ENCODE results near the gene GPAT2.
"Not testable (repeated sequence)": the region's sequence is repeated elsewhere in the genome, so short reads cannot be mapped to it uniquely, and the experiment has no call there.

Gene GPAT2

DNA sequence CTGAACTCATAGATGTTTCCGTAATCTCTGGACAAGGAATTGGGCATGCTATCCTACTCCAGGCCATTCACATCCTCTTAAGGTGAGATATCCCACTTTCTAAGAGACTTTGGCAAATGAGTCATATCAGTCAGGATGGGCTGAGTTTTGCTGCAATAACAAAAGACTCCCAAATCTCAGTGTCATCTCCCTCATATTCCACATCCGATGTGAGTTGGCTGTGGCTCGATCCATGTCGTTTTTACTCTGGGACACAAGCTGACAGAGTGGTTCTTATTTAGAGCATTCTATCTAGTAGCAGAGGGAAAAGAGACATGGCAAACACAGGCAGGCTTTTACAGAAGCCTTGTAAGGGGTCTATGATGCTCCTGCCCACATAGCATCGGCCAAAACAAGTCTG is 28.5 kb downstream of the GPAT2 start:
- H3K4me3 ChIP-seq (ENCODE audit: low read length, poor library complexity, severe bottlenecking); H3K9me2 ChIP-seq (replicated peaks; ENCODE audit: low read depth, low read length); H3K9ac ChIP-seq (ENCODE audit: low read depth, low read length, poor library complexity, severe bottlenecking); H3K4me1 ChIP-seq (ENCODE audit: insufficient read depth, low read length, poor library complexity, severe bottlenecking); H3K79me2 ChIP-seq (ENCODE audit: insufficient read depth, low read length); H3K9me3 ChIP-seq (ENCODE audit: insufficient read depth, low read depth, low read length); H3K27me3 ChIP-seq (ENCODE audit: insufficient read depth, low read length, poor library complexity, severe bottlenecking); H4K20me1 ChIP-seq (ENCODE audit: insufficient read depth, low read length, poor library complexity, severe bottlenecking); H3K4me2 ChIP-seq (ENCODE audit: low read depth, low read length, poor library complexity, severe bottlenecking); H2AFZ ChIP-seq (ENCODE audit: low read length); H3K36me3 ChIP-seq (ENCODE audit: insufficient read depth, low read length); H3F3A ChIP-seq (ENCODE audit: low read depth): not testable (repeated sequence)

- H3K9me3 ChIP-seq (ENCODE audit: insufficient read depth, low read depth, low read length); H3K9me2 ChIP-seq (replicated peaks; ENCODE audit: low read depth, low read length); H3K36me3 ChIP-seq (ENCODE audit: insufficient read depth, low read length); H3K4me1 ChIP-seq (ENCODE audit: insufficient read depth, low read length, poor library complexity, severe bottlenecking); H3K27me3 ChIP-seq (ENCODE audit: insufficient read depth, low read length, poor library complexity, severe bottlenecking); H3F3A ChIP-seq (ENCODE audit: low read depth); H4K20me1 ChIP-seq (ENCODE audit: insufficient read depth, low read length, poor library complexity, severe bottlenecking): not testable (repeated sequence)
- Histone ChIP-seq H3K9ac (ENCODE audit: low read depth, low read length, poor library complexity, severe bottlenecking) (peak overlapping the region; percentile 80), H3K4me2 (ENCODE audit: low read depth, low read length, poor library complexity, severe bottlenecking) (peak overlapping the region; percentile 71), H2AFZ (ENCODE audit: low read length) (peak overlapping the region; percentile 98), H3K79me2 (ENCODE audit: insufficient read depth, low read length) (peaks cover 11% of the 10 kb centered on the region), H3K4me3 (ENCODE audit: low read length, poor library complexity, severe bottlenecking) (peak overlapping the region; percentile 94)
- TF ChIP-seq CTCF (conservative IDR thresholded peaks at IDR 0.05; ENCODE audit: low read length): peak; percentile 78
Observed at GRCh38 chr2:95992520-95993272, 42.0 kb downstream of the GPAT2 start.

GRCh38 chr2:95992102-95992501 is 42.6 kb downstream of the GPAT2 start:
- Histone ChIP-seq H2AFZ (ENCODE audit: low read length) (peak overlapping the region; percentile 98; the same call in 1 of the 2 replicates), H3K79me2 (ENCODE audit: insufficient read depth, low read length) (peaks cover 11% of the 10 kb centered on the region), H3K4me2 (ENCODE audit: low read depth, low read length, poor library complexity, severe bottlenecking) (peak overlapping the region; percentile 71), H3K4me3 (ENCODE audit: low read length, poor library complexity, severe bottlenecking) (peak overlapping the region; percentile 94), H3K9ac (ENCODE audit: low read depth, low read length, poor library complexity, severe bottlenecking) (peak overlapping the region; percentile 93)
- H3K36me3 ChIP-seq (ENCODE audit: insufficient read depth, low read length); H3K27me3 ChIP-seq (ENCODE audit: insufficient read depth, low read length, poor library complexity, severe bottlenecking); H3K9me2 ChIP-seq (replicated peaks; ENCODE audit: low read depth, low read length); H3F3A ChIP-seq (ENCODE audit: low read depth); H3K4me1 ChIP-seq (ENCODE audit: insufficient read depth, low read length, poor library complexity, severe bottlenecking); H4K20me1 ChIP-seq (ENCODE audit: insufficient read depth, low read length, poor library complexity, severe bottlenecking); H3K9me3 ChIP-seq (ENCODE audit: insufficient read depth, low read depth, low read length): not testable (repeated sequence)

DNA sequence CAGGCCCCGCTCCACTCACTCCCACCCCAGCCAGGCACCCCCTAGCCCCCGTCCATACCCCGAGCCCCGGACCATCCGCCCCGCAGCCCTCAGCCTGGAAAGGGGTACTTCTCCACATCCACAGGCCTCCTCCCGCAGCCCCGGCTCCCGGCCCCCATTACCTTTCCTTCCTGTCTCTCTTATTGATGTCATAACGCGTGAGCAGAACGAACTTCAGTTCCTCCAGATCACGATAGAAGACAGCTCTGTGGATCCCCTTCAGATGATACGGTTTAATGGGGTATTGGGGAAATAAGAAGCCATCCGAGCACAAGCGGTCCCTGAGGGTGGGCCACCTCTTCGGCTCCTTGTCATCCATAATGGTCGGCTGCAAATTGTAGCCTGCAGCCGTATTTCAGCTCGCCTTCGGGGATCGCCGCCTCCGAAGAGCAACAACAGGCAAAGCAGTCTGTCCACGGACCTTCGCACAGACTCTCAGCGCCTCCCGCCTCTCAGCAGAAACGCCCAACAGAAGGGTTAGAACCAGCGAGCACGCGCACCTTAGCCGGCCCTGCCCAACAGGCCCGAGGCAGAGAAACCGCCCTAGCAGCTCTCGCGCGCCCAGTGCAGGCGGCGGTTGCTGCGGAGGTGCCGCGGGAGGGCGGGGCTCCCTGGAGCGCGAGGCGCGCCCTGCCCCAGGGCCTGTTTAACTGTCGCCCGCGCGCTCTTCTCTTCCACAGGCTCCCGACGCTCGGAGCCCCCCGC is 43.2 kb downstream of the GPAT2 start, which contains the start of gene ANKRD36C:
Gene ANKRD36C (minus strand): TSS at position 474 of the 744 bp plus-strand sequence. CDS start 116 bp downstream, at position 358.
- not testable (repeated sequence) for H3F3A ChIP-seq (ENCODE audit: low read depth); H3K27me3 ChIP-seq (ENCODE audit: insufficient read depth, low read length, poor library complexity, severe bottlenecking); H3K4me1 ChIP-seq (ENCODE audit: insufficient read depth, low read length, poor library complexity, severe bottlenecking); H3K36me3 ChIP-seq (ENCODE audit: insufficient read depth, low read length); H3K9me3 ChIP-seq (ENCODE audit: insufficient read depth, low read depth, low read length); H3K9me2 ChIP-seq (replicated peaks; ENCODE audit: low read depth, low read length); H4K20me1 ChIP-seq (ENCODE audit: insufficient read depth, low read length, poor library complexity, severe bottlenecking)
- Histone ChIP-seq H3K4me3 (ENCODE audit: low read length, poor library complexity, severe bottlenecking) (peak within 1 kb of the TSS; percentile 94), H3K9ac (ENCODE audit: low read depth, low read length, poor library complexity, severe bottlenecking) (peak within 1 kb of the TSS; percentile 93), H3K79me2 (ENCODE audit: insufficient read depth, low read length) (peaks cover 11% of the 10 kb centered on the region), H2AFZ (ENCODE audit: low read length) (peak within 1 kb of the TSS; percentile 98), H3K4me2 (ENCODE audit: low read depth, low read length, poor library complexity, severe bottlenecking) (peak within 1 kb of the TSS; percentile 71)

DNA sequence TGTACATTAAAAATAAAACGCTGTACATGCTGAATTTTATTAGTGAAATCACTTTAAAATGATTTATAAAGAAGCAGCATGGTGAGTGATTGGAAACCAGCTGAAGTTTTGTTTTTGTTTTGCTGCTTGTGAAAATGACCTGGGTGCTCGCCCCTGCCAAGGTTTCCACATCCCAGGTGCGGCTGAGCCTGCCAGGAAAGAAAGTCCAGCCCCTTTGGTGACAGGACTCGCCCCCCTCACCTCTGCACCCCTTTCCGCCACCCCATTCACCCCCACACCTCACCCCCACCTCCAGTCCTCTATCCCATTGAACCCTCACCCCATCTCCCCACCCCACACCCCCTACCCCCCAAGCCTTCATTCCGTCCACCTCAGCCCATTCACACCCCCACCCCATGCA is 43.8 kb downstream of the GPAT2 start:
- H2AFZ ChIP-seq (ENCODE audit: low read length); H3K9me2 ChIP-seq (replicated peaks; ENCODE audit: low read depth, low read length); H3K4me1 ChIP-seq (ENCODE audit: insufficient read depth, low read length, poor library complexity, severe bottlenecking); H3F3A ChIP-seq (ENCODE audit: low read depth); H3K27me3 ChIP-seq (ENCODE audit: insufficient read depth, low read length, poor library complexity, severe bottlenecking); H3K9me3 ChIP-seq (ENCODE audit: insufficient read depth, low read depth, low read length); H4K20me1 ChIP-seq (ENCODE audit: insufficient read depth, low read length, poor library complexity, severe bottlenecking); H3K36me3 ChIP-seq (ENCODE audit: insufficient read depth, low read length): not testable (repeated sequence)
- peak overlapping the region; percentile 64 for H3K4me3 ChIP-seq (ENCODE audit: low read length, poor library complexity, severe bottlenecking)
- H3K4me2 ChIP-seq (ENCODE audit: low read depth, low read length, poor library complexity, severe bottlenecking): peak overlapping the region; percentile 60
- peaks cover 11% of the 10 kb centered on the region for H3K79me2 ChIP-seq (ENCODE audit: insufficient read depth, low read length)
- H3K9ac ChIP-seq (ENCODE audit: low read depth, low read length, poor library complexity, severe bottlenecking): peak overlapping the region; percentile 93
